ENCODE data around the gene WWC2. TPM values are rescaled to one million over a fixed set of nuclear protein-coding genes. Genes with fewer than 3 reads are reported as not detected.
A peak's percentile ranks its signal among the peaks of the same experiment; 100 is the strongest.

WWC2 gene
- total RNA-seq, 4 donors from 2014 or later, result 11.2 to 14.7 (median 12.4) TPM

DNA sequence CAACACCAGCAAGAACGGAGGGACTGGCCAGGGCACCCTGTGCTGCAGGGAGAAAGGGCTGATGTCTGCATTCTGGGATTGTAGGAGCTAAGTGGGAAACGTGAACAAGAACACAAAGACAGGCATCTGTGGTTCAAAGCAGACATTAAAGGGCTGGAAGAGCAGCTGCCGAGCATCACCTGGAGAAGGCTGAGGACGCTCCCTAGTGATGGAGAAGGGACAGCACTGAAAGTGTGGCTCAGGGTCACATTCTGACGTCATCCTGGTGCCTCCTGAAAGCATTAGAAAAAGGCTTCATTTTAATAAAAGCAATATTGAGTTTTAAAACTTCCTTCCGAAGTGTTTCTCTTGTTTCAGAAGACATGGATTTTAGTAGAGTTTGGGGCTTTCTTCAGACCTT is 158.8 kb downstream of the WWC2 start:
- intact Hi-C loops (cut with DNase I; ENCODE audit: low total_unique reads), result no loop called here
- no peak for DNase-seq (ENCODE audit: low spot score in 2 of 2)
- H3K4me3 ChIP-seq (ENCODE audit: low read depth, poor library complexity, severe bottlenecking), result no peak overlapping the region
- TF ChIP-seq CTCF (IDR thresholded peaks at IDR 0.05), result no peak
- TF ChIP-seq POLR2A (IDR thresholded peaks at IDR 0.05), result no peak
- WGBS, 2 donors, result 88 to 93% methylated on average over 6 of the region's 6 CpGs

- H3K4me3 ChIP-seq (ENCODE audit: low read depth, poor library complexity, severe bottlenecking), result no peak overlapping the region
- intact Hi-C loops (cut with DNase I; ENCODE audit: low total_unique reads), result loop anchor here (5.0 kb wide), 2 partner anchors 188 to 323 kb away; no protein-coding TSS in a partner anchor
- no peak for TF ChIP-seq CTCF (IDR thresholded peaks at IDR 0.05)
- no peak for TF ChIP-seq POLR2A (IDR thresholded peaks at IDR 0.05)
- DNase-seq (ENCODE audit: low spot score in 2 of 2), result no peak
- WGBS, 2 donors, result 91 to 92% methylated on average over 10 of the region's 10 CpGs
These were observed 161.6 kb downstream of the WWC2 start for GRCh38 chr4:183260491-183261151.

DNA sequence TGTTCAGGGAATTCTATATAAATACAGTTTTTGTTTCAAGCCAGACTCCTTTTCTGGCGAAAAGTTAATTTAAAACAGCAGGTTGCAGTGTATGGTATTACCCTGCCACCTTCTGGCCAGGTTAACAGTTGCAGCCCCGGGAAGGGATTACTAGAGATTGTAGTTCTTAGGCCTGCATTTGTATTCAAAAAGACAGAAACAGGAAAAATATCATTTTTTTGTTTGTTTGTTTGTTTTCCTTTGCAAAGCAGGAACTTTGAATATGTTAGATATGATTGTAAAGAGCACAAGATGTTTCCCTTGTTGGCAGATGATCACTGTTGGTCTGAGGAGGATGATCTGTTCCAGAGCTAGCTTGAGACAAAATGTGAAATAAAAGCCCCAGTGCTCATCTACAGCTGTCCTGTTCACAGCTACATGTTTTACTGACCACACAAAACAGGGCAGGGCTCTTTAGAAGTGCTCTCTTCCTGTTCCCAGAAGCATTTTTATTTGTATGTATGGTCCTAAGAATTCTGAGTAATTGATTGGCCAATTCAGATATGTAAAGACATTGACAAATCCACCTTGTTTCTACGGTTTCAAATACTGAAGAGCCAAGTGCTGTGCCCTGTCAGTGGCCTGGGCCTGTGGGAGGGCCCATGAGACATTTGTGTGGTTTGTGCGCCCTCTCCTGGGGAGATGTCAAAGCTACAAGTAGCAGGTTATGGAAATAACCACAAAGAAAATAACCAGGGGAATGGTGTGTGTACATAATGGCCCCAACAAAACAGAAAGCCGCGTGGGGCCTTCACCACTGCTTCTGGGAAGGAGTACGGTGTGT is 163.1 kb downstream of the WWC2 start:
- DNase-seq (ENCODE audit: low spot score in 2 of 2), result peak; percentile 71 to 94
- WGBS, 2 donors, result 14 to 20% methylated on average over 7 of the region's 7 CpGs
- TF ChIP-seq CTCF (IDR thresholded peaks at IDR 0.05) (peak in 1 of 3 donors; percentile 40), POLR2A (IDR thresholded peaks at IDR 0.05) (no peak)
- H3K4me3 ChIP-seq (ENCODE audit: low read depth, poor library complexity, severe bottlenecking), result no peak overlapping the region
- intact Hi-C loops (cut with DNase I; ENCODE audit: low total_unique reads), result loop anchor here (5.0 kb wide), 2 partner anchors 190 to 325 kb away; no protein-coding TSS in a partner anchor

DNA sequence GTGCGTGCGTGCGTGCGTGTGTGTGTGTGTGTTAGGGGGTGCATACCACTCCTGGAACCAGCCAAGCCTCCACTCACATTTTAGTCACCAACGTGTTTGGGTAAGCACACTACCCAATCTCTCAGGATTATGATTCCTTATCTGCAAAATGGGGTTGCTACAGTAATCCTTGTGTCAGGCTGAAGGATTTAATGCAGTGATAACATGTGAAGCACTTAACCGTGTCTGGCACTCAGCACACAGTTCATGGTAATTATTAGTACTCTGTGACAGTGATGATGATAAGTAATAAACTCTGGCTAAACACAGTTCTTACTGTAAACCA is 163.7 kb downstream of the WWC2 start:
- WGBS, 2 donors, result 63 to 72% methylated on average over 6 of the region's 6 CpGs
- H3K4me3 ChIP-seq (ENCODE audit: low read depth, poor library complexity, severe bottlenecking), result no peak overlapping the region
- TF ChIP-seq POLR2A (IDR thresholded peaks at IDR 0.05) (no peak), CTCF (IDR thresholded peaks at IDR 0.05) (no peak)
- intact Hi-C loops (cut with DNase I; ENCODE audit: low total_unique reads), result loop anchor here (5.0 kb wide), 2 partner anchors 190 to 325 kb away; no protein-coding TSS in a partner anchor
- DNase-seq (ENCODE audit: low spot score in 2 of 2), result no peak

DNA sequence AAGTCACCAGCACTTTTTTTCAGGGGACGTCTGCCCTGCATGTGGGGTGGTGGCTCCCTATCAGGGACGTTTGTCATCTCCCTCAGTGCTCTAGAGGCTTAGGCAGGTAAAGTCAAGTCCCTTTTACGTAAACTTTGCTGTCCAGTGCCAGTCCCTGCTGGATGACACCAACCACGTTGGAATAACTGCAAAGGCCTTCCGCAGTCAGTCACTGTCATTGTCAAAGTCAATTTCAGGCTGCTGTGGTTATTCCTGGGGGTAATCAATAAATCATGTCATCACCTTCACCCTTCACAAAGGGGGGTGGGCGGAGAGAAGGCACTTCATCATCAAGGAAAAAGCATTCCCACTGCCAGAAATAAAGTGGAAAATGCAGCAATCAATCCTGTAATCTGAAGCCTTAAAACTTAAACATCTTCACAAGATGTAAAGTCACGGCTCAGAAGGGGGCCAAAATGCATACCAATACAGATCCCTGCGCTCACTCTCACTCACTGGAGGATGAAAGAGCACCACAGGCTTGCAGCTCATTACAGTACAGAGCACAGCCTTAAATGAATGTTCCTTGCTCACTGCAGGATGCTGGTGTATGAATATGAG is 164.8 kb downstream of the WWC2 start:
- TF ChIP-seq POLR2A (IDR thresholded peaks at IDR 0.05), result no peak
- DNase-seq (ENCODE audit: low spot score in 2 of 2), result no peak
- no peak overlapping the region for H3K4me3 ChIP-seq (ENCODE audit: low read depth, poor library complexity, severe bottlenecking)
- intact Hi-C loops (cut with DNase I; ENCODE audit: low total_unique reads), result loop anchor here (5.0 kb wide), 2 partner anchors 192 to 327 kb away; no protein-coding TSS in a partner anchor
- 75 to 80% methylated on average over 8 of the region's 8 CpGs for WGBS, 2 donors

DNA sequence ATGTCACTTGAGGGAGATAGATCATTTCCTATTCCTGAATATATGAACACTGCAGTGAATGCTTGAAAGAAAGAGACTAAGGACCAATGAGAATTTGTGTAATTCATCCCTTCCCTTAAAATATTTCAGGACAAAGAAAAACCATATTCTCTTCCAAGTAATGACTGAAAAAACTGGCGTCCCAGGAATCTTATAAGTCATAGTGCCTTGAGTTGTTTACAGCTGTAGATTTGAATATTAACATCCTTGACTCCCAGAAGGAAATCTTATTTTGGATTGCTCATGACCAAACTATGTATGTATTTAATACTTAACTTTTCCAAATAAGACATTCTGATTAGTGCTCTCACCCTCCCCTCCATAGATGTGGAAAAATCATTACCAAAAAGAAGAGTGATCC is 165.6 kb downstream of the WWC2 start:
- no peak overlapping the region for H3K4me3 ChIP-seq (ENCODE audit: low read depth, poor library complexity, severe bottlenecking)
- TF ChIP-seq POLR2A (IDR thresholded peaks at IDR 0.05) (no peak), CTCF (IDR thresholded peaks at IDR 0.05) (no peak)
- intact Hi-C loops (cut with DNase I; ENCODE audit: low total_unique reads), result loop anchor here (5.0 kb wide), 2 partner anchors 192 to 327 kb away; no protein-coding TSS in a partner anchor
- no peak for DNase-seq (ENCODE audit: low spot score in 2 of 2)
- 78 to 81% methylated on average over 1 of the region's 1 CpG for WGBS, 2 donors
